ELR (cell line): ENCODE results near the gene ZBTB33.

Experiments
- DNase-seq: peaks from one replicate; pipeline ENCODE4 v3.0.0-alpha.2; 2015; ENCODE audit warnings: low read depth

ZBTB33 gene

DNA sequence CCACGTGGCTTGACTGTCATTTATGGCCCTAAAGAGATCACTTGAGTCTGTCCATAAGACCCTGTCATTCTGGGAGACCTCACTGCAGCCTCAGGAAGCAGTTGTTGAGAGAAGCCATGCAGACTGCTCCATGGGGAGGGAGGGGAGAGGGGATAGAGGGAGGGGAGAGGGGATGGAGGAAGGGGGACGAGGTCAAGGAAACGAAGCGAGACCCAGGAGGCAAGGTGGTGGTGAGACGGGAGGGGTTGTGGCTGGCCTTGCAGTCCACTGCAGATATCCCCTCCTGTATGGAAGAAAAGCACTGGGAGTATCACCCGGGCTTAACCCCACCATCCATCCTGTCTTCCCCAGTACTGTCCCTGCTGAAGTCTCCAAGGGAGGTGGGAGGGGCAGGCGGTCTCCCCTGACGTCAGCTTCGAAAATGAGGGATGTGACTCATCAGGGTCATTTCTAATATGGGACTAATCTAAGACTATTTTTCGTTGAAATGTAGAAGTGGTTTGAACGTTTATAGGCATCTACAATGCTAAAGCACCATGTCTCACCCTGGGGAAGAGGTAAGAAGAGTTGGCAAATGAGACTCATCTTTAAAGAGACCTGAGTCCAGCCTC is 55.0 kb downstream of the ZBTB33 start:
- peak; percentile 42 for DNase-seq

DNA sequence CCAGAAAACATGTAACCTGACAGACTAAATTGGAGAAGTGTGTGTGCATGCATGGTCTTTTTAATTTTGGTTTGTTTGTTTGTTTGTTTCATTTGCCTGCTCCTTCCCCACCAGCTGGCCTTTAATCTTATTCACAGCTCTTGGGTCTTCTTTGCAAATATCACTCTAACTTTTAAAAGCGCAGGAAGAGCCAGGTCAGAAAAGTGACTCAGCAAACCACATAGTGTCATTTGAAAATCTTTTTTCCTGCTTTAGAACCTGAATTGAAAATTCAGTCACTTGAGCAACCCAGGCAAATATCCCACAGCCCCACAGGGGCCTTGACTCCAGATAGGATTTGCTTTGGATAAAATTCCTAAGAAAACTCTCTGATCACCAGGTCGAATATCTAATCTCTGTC is 56.0 kb downstream of the ZBTB33 start:
- peak; percentile 24 for DNase-seq
